CD4-positive, alpha-beta memory T cell (primary cell): ENCODE measurements around the gene CUTC. TPM values are rescaled to one million over a fixed set of nuclear protein-coding genes. Genes with fewer than 3 reads are reported as not detected.
A peak's percentile ranks its signal among the peaks of the same experiment; 100 is the strongest.

Experiments used
- CTCF ChIA-PET: fragments of 350-600 bp; sonication (Branson Sonifier 250); formaldehyde crosslinking; loops from one replicate; lab custom pipeline; 2021; ENCODE audit warnings: inconsistent platforms; ENCODE audit not compliant: partially characterized antibody; lab: Charles Lee
- POLR2A ChIA-PET: fragments of 350-600 bp; sonication (Branson Sonifier 250); formaldehyde crosslinking; loops from one replicate; lab custom pipeline; 2021; ENCODE audit not compliant: partially characterized antibody; lab: Charles Lee
- DNase-seq, 5 donors: peaks; one replicate each; pipeline versions ENCODE4 v3.0.0 to v3.0.0-alpha.2; 2020 to 2022; ENCODE audit warnings: mixed read lengths in 1 of 5
- H3K27ac ChIP-seq: one replicate; pipeline ENCODE4 v1.7.0; 2013; ENCODE audit warnings: low read depth, low read length
- H3K27me3 ChIP-seq: 2 replicates; pipeline ENCODE4 v1.7.0; 2013; ENCODE audit warnings: mild to moderate bottlenecking, low read length, moderate library complexity; ENCODE audit not compliant: insufficient read depth
- H3K36me3 ChIP-seq: 2 replicates; pipeline ENCODE4 v1.7.0; 2013; ENCODE audit warnings: mild to moderate bottlenecking, low read length, moderate library complexity; ENCODE audit not compliant: insufficient read depth
- H3K4me1 ChIP-seq: 2 replicates; pipeline ENCODE4 v1.7.0; 2013; ENCODE audit warnings: mild to moderate bottlenecking, low read length, moderate library complexity; ENCODE audit not compliant: insufficient read depth
- H3K4me3 ChIP-seq, 2 donors: one replicate each; pipeline ENCODE4 v1.7.0; 2013; ENCODE audit warnings: low read length in 2 of 2, mild to moderate bottlenecking in 1 of 2
- H3K9me3 ChIP-seq, 2 donors: one replicate each; pipeline ENCODE4 v1.7.0; 2013; ENCODE audit warnings: low read length in 2 of 2, control low read depth in 1 of 2; ENCODE audit not compliant: control insufficient read depth in 1 of 2
- H3K27ac Mint-ChIP-seq, 7 donors: one replicate each; pipeline ENCODE4 v1.8.0; 2020 to 2021; ENCODE audit warnings: mixed read lengths in 7 of 7, mild to moderate bottlenecking in 6 of 7, inconsistent platforms in 3 of 7, moderate library complexity in 3 of 7
- H3K27me3 Mint-ChIP-seq, 2 donors: one replicate each; pipeline ENCODE4 v1.8.0; 2020 to 2021; ENCODE audit warnings: mixed read lengths in 2 of 2
- H3K36me3 Mint-ChIP-seq, 2 donors: one replicate each; pipeline ENCODE4 v1.8.0; 2020 to 2021; ENCODE audit warnings: mixed read lengths in 2 of 2, inconsistent platforms in 1 of 2, mild to moderate bottlenecking in 1 of 2
- H3K4me1 Mint-ChIP-seq, 4 donors: one replicate each; pipeline ENCODE4 v1.8.0; 2020 to 2021; ENCODE audit warnings: mixed read lengths in 4 of 4, mild to moderate bottlenecking in 1 of 4
- H3K4me3 Mint-ChIP-seq, 8 donors: one replicate each; pipeline ENCODE4 v1.8.0; 2020 to 2021; ENCODE audit warnings: mixed read lengths in 8 of 8, mild to moderate bottlenecking in 7 of 8, moderate library complexity in 6 of 8, inconsistent platforms in 3 of 8
- H3K9me3 Mint-ChIP-seq, 8 donors: one replicate each; pipeline ENCODE4 v1.8.0; 2020 to 2021; ENCODE audit warnings: mixed read lengths in 8 of 8, mild to moderate bottlenecking in 5 of 8, inconsistent platforms in 3 of 8, moderate library complexity in 1 of 8
- intact Hi-C: fragments of 100-400 bp; cut with micrococcal nuclease; formaldehyde crosslinking; loops from one replicate; pipeline ENCODE4 v1.15.1; 2023
- polyA plus RNA-seq, 2 donors: library from polyadenylated mRNA; unstranded; fragments of 300-500 nt; fragmentation: Illumina TruSeq; gene quantifications; one replicate each; pipeline ENCODE4 v1.2.3, GENCODE V29; 2021
- total RNA-seq, 2 experiments: library from RNA; stranded (reverse); gene quantifications; one replicate each; pipeline ENCODE4 v1.2.3, GENCODE V29; 2021

CUTC gene
- total RNA-seq (10 to 100 TPM; 29.8 to 35.8 TPM), polyA plus RNA-seq (10 to 100 TPM; 53.2 to 88.8 TPM)

GRCh38 chr10:99732033-99732842 lies at the start of gene CUTC, which contains the start of gene COX15:
Gene CUTC, plus strand, starts transcription at chr10:99732234. Its CDS starts 115 bp downstream, at chr10:99732349.
Gene COX15, minus strand, starts transcription at chr10:99732127. Its CDS starts 78 bp downstream, at chr10:99732049.
- Mint-ChIP-seq H3K4me3 (peak within 1 kb of the TSS; percentile 97 to 100 (median 100)), H3K9me3 (no peaks in the 10 kb centered on the region), H3K27me3 (no peaks in the 10 kb centered on the region), H3K36me3 (peaks cover 35 to 42% of the 10 kb centered on the region in 2 donors), H3K4me1 (peaks cover 21 to 56% (median 39%) of the 10 kb centered on the region in 4 donors), H3K27ac (peak within 1 kb of the TSS; percentile 97 to 100 (median 99))
- peak; percentile 94 to 95 (median 95) for DNase-seq
- intact Hi-C loops = loop anchor here (1.0 to 10.0 kb wide), 7 partner anchors 73 to 1598 kb away; partner anchors contain the start of genes DNMBP, ENTPD7, GOT1 and HIF1AN
- ChIA-PET CTCF (interaction anchor here (1.3 to 3.2 kb wide), 8 partner anchors 9 to 120 kb away, joined by 3 to 8 read pairs (median 5); partner anchors contain the start of gene ENTPD7), POLR2A (interaction anchor here (0.8 to 3.1 kb wide), 12 partner anchors 8 to 1286 kb away, joined by 3 to 33 read pairs (median 4); partner anchors contain the start of genes DNMBP, ENTPD7, GOT1 and SLC25A28)
- H3K4me3 ChIP-seq = peak within 1 kb of the TSS; percentile 82 to 98
- H3K4me1 ChIP-seq = peaks cover 44% of the 10 kb centered on the region
- peak within 1 kb of the TSS; percentile 91 for H3K27ac ChIP-seq
- no peaks in the 10 kb centered on the region for H3K27me3 ChIP-seq
- H3K9me3 ChIP-seq = no peaks in the 10 kb centered on the region
- peaks cover 6% of the 10 kb centered on the region for H3K36me3 ChIP-seq

- CTCF ChIA-PET = no interaction called here
These were observed 49.3 kb upstream of the CUTC start for GRCh38 chr10:99682752-99683151.

GRCh38 chr10:99685597-99685967 lies 46.5 kb upstream of the CUTC start:
- POLR2A ChIA-PET = no interaction called here
- Histone ChIP-seq H3K4me1 (no peaks in the 10 kb centered on the region), H3K9me3 (no peaks in the 10 kb centered on the region), H3K27ac (no peak overlapping the region), H3K4me3 (no peak overlapping the region), H3K27me3 (no peaks in the 10 kb centered on the region), H3K36me3 (no peaks in the 10 kb centered on the region)
- CTCF ChIA-PET = no interaction called here
- no peaks in the 10 kb centered on the region for H3K27me3 Mint-ChIP-seq
- DNase-seq = no peak
- intact Hi-C loops = no loop called here
- H3K4me3 Mint-ChIP-seq = no peak overlapping the region
- H3K36me3 Mint-ChIP-seq = peaks cover 17 to 22% of the 10 kb centered on the region in 2 donors
- H3K9me3 Mint-ChIP-seq = no peaks in the 10 kb centered on the region
- no peak overlapping the region for H3K27ac Mint-ChIP-seq
- H3K4me1 Mint-ChIP-seq = no peaks in the 10 kb centered on the region

More at GRCh38 chr10:99682752-99683151, 49.3 kb upstream of the CUTC start:
- H3K4me3 Mint-ChIP-seq = no peak overlapping the region
- intact Hi-C loops = no loop called here
- H3K27ac Mint-ChIP-seq = no peak overlapping the region
- no peaks in the 10 kb centered on the region for H3K27me3 ChIP-seq
- H3K4me3 ChIP-seq = no peak overlapping the region
- POLR2A ChIA-PET = no interaction called here
- H3K4me1 ChIP-seq = no peaks in the 10 kb centered on the region
- H3K9me3 ChIP-seq = no peaks in the 10 kb centered on the region
- H3K27me3 Mint-ChIP-seq = no peaks in the 10 kb centered on the region
- no peaks in the 10 kb centered on the region for H3K4me1 Mint-ChIP-seq
- H3K36me3 ChIP-seq = no peaks in the 10 kb centered on the region
- H3K27ac ChIP-seq = no peak overlapping the region
- no peak for DNase-seq
- peaks cover 18 to 29% of the 10 kb centered on the region in 2 donors for H3K36me3 Mint-ChIP-seq
- no peaks in the 10 kb centered on the region for H3K9me3 Mint-ChIP-seq

- Mint-ChIP-seq H3K27ac (no peak overlapping the region), H3K36me3 (peaks cover 27 to 38% of the 10 kb centered on the region in 2 donors), H3K9me3 (no peaks in the 10 kb centered on the region), H3K4me1 (no peaks in the 10 kb centered on the region), H3K27me3 (no peaks in the 10 kb centered on the region), H3K4me3 (no peak overlapping the region)
- intact Hi-C loops = no loop called here
- no peaks in the 10 kb centered on the region for H3K36me3 ChIP-seq
- H3K9me3 ChIP-seq = no peaks in the 10 kb centered on the region
- POLR2A ChIA-PET = no interaction called here
- no peak overlapping the region for H3K27ac ChIP-seq
- H3K4me3 ChIP-seq = no peak overlapping the region
- DNase-seq = no peak
- no peaks in the 10 kb centered on the region for H3K27me3 ChIP-seq
- CTCF ChIA-PET = no interaction called here
- no peaks in the 10 kb centered on the region for H3K4me1 ChIP-seq
These were observed 42.6 kb upstream of the CUTC start for GRCh38 chr10:99689461-99689860.

DNA sequence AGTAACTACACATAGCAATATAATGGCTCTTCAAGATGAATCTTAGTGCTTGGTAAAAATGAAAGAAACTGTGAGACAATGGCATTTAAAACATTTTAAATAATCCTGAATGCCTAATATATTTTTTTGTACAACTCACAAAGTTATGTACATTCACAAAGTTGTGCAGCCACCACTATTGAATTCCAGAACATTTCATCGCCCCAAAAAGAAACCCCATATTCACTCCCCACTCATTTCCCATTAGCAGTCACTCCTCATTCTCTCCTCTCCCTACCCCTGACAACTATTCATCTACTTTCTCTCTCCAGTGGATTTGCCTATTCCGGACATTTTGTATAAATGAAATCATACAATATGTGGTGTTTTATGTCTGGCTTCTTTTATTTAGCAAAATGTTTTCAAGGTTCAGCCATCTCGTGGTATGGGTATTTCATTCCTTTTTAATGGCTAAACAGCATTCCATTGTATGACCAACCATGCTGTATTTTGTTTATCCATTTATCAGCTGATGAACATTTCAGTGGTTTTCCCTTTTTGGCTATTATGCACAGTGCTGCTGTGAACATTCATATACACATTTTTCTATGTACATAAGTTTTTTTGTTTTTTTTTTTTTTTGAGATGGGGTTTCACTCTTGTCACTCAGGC lies 38.0 kb upstream of the CUTC start:
- Mint-ChIP-seq H3K27me3 (no peaks in the 10 kb centered on the region), H3K4me1 (no peaks in the 10 kb centered on the region), H3K27ac (no peak overlapping the region), H3K9me3 (no peaks in the 10 kb centered on the region), H3K36me3 (peaks cover 50 to 59% of the 10 kb centered on the region in 2 donors), H3K4me3 (peak overlapping the region in 1 of 8 donors; percentile 40)
- H3K36me3 ChIP-seq = peaks cover 11% of the 10 kb centered on the region
- no peak overlapping the region for H3K27ac ChIP-seq
- H3K4me3 ChIP-seq = no peak overlapping the region
- H3K9me3 ChIP-seq = no peaks in the 10 kb centered on the region
- POLR2A ChIA-PET = no interaction called here
- H3K4me1 ChIP-seq = no peaks in the 10 kb centered on the region
- intact Hi-C loops = no loop called here
- CTCF ChIA-PET = no interaction called here
- no peaks in the 10 kb centered on the region for H3K27me3 ChIP-seq
- no peak for DNase-seq

DNA sequence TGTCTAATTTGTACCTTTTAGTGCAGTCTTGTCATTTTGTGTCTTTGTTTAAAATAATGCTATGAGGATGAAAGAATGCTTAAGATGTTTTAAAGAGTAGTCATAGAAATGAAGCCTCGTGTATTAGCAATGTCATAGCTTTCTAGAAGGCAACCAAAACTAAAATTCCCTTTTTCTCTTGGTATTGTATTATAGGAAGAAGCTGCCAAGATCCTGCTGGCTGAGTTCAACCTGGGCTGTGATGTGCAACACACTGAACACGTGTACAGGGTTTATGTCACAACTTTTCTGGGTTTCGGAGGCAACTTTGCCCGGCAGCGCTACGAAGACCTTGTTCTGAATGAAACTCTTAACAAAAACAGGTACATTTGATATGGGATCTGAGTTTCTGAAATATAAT lies 36.3 kb upstream of the CUTC start:
- Histone ChIP-seq H3K27ac (no peak overlapping the region), H3K4me3 (no peak overlapping the region), H3K4me1 (no peaks in the 10 kb centered on the region), H3K36me3 (peaks cover 11% of the 10 kb centered on the region), H3K27me3 (no peaks in the 10 kb centered on the region), H3K9me3 (no peaks in the 10 kb centered on the region)
- no peak for DNase-seq
- Mint-ChIP-seq H3K36me3 (peaks cover 57 to 70% of the 10 kb centered on the region in 2 donors), H3K9me3 (no peaks in the 10 kb centered on the region), H3K27me3 (no peaks in the 10 kb centered on the region), H3K4me3 (no peak overlapping the region), H3K4me1 (no peaks in the 10 kb centered on the region), H3K27ac (no peak overlapping the region)
- ChIA-PET POLR2A (no interaction called here), CTCF (no interaction called here)
- intact Hi-C loops = no loop called here

GRCh38 chr10:99698504-99699080 lies 33.4 kb upstream of the CUTC start:
- H3K4me3 Mint-ChIP-seq = no peak overlapping the region
- H3K9me3 Mint-ChIP-seq = no peaks in the 10 kb centered on the region
- peaks cover 11% of the 10 kb centered on the region for H3K36me3 ChIP-seq
- DNase-seq = no peak
- ChIA-PET POLR2A (no interaction called here), CTCF (no interaction called here)
- intact Hi-C loops = no loop called here
- no peak overlapping the region for H3K27ac Mint-ChIP-seq
- H3K4me3 ChIP-seq = no peak overlapping the region
- peaks cover 59 to 69% of the 10 kb centered on the region in 2 donors for H3K36me3 Mint-ChIP-seq
- H3K9me3 ChIP-seq = no peaks in the 10 kb centered on the region
- no peaks in the 10 kb centered on the region for H3K4me1 ChIP-seq
- H3K4me1 Mint-ChIP-seq = no peaks in the 10 kb centered on the region
- no peaks in the 10 kb centered on the region for H3K27me3 ChIP-seq
- no peak overlapping the region for H3K27ac ChIP-seq
- H3K27me3 Mint-ChIP-seq = no peaks in the 10 kb centered on the region
